Measurements from ENCODE around the gene H2BW1.
"Not testable (repeated sequence)": the region's sequence is repeated elsewhere in the genome, so short reads cannot be mapped to it uniquely, and the experiment has no call there.

The H2BW1 gene, protein sequence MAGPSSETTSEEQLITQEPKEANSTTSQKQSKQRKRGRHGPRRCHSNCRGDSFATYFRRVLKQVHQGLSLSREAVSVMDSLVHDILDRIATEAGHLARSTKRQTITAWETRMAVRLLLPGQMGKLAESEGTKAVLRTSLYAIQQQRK

DNA sequence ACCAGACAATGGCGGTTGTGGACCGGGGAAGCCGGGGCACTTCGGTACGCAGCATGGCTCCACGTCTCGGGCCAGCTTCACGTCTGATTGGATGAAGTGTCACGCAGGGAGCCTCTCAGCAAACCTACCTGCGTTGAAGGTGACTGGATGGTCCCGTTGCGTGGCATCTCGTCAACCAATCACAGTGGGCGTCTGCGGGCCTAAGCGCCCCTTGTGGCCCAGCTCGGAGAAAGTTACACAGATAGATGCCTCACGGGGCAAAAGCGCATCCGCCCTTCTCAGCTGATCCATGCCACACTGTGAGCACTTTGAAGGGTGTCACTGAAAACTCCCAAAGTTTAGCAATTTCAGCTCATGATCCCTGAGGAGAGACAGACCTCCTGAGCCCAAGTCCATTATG, at the start of gene H2BW1:
Gene H2BW1 (minus strand): TSS at position 103 of the 400 bp plus-strand sequence. CDS start 132 bp downstream, outside the sequence.
- no peak for DNase-seq (ENCODE audit: low read depth)

DNA sequence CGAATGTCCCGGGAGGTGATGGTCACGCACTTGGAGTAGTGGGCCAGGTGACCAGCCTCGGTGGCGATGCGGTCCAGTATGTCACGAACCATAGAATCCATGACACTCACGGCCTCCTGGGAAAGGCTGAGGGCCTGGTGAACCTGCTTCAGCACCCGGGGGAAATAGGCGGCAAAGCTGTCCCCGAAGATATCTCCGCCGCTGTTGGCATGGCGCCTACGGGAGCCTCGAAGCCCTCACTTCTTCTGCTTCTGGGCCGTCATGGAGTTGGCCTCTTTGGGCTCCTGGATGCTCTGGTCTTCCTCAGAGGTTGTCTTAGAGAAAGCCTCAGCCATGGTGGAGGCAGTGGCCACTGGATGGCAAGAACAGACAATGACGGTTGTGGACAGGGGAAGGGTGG, 49.1 kb upstream of the H2BW1 start:
- not testable (repeated sequence) for DNase-seq (ENCODE audit: low read depth)

GRCh38 chrX:104054956-104055355, 41.4 kb upstream of the H2BW1 start:
- DNase-seq (ENCODE audit: low read depth), result not testable (repeated sequence)

- no peak for DNase-seq (ENCODE audit: low read depth)
These were observed 33.7 kb upstream of the H2BW1 start for GRCh38 chrX:104047171-104047570.

GRCh38 chrX:104045642-104046041, 32.1 kb upstream of the H2BW1 start:
- DNase-seq (ENCODE audit: low read depth), result no peak

GRCh38 chrX:104041003-104041402, 27.5 kb upstream of the H2BW1 start:
- no peak for DNase-seq (ENCODE audit: low read depth)

GRCh38 chrX:104039689-104040505, 26.4 kb upstream of the H2BW1 start, which contains the start of gene H2BW2:
H2BW2 (plus strand) TSS chrX:104039956; CDS start chrX:104039995, 39 bp downstream.
- no peak for DNase-seq (ENCODE audit: low read depth)

- DNase-seq (ENCODE audit: low read depth), result no peak
These were observed 4.6 kb upstream of the H2BW1 start for GRCh38 chrX:104018126-104018525.

DNA sequence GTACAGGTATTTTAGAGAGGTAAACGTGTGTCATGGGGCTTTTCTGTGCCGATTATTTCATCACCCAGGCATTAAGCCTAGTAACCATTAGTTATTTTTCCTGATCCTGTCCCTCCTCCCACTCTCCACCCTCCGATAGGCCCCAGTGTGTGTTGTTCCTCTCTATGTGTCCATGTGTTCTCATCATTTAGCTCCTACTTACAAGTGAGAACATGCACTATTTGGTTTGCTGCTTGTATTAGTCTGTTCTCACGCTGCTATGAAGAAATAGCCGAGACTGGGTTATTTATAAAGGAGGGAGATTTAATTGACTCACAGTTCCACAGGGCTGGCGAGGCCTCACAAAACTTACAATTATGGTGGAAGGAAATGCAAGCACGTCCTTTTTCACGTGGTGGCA, 2.1 kb upstream of the H2BW1 start:
- DNase-seq (ENCODE audit: low read depth), result not testable (repeated sequence)

DNA sequence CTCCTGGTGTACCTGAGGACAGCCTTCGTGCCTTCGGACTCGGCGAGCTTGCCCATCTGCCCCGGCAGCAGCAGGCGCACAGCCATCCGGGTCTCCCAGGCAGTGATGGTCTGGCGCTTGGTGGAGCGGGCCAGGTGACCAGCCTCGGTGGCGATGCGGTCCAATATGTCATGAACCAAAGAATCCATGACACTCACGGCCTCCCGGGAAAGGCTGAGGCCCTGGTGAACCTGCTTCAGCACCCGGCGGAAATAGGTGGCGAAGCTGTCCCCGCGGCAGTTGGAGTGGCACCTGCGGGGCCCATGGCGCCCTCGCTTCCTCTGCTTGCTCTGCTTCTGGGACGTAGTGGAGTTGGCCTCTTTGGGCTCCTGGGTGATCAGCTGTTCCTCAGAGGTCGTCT, 350 bp downstream of the H2BW1 start:
- no peak for DNase-seq (ENCODE audit: low read depth)

DNA sequence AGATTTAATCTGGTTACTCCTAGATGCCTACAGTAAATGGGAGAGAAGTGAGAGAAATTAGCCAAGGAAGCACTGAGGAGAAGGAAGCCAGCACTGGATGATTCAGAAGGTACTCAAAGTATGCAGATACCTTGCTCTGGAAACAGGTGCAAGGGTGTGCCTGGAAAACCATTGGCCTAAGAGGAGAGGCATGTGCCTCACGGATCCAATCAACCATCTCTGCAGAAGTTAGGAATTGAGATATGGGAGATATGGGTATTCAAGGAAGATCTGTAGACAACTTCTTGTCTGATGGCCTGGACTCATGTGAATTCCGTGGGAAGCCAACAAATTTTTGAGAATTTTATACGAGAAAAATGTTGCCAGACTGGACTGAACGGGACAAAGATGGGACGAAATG, 4.7 kb downstream of the H2BW1 start:
- DNase-seq (ENCODE audit: low read depth), result no peak

- no peak for DNase-seq (ENCODE audit: low read depth)
These were observed 14.3 kb downstream of the H2BW1 start for GRCh38 chrX:103999234-103999633.

DNA sequence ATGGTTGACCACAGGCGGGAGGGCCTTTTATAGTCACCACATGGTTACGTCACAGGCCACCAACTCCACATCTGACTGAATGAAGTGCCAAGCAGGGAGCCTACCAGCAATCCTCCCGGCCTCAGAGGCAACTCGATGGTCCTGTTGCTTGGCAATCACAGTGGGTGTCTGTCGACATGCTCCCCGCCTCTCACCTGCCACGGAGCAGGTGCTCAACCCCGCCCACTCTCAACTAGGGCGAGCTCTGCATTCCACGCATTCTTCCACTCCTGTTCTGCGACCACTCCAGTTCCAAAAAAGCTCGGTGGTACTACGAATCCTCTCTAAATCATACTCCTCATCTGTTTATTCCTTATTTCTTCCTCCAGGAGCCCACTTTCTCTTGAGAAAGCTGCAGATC, 30.0 kb downstream of the H2BW1 start:
- not testable (repeated sequence) for DNase-seq (ENCODE audit: low read depth)

- DNase-seq (ENCODE audit: low read depth), result not testable (repeated sequence)
These were observed 50.9 kb downstream of the H2BW1 start, which contains the start of gene TMSB15B for GRCh38 chrX:103962411-103963278. TMSB15B (plus strand) TSS chrX:103962627.

Data from HS-5 (cell line).